OCI-LY7 (cell line): ENCODE measurements around the gene APOD.
"Not testable (repeated sequence)": the region's sequence is repeated elsewhere in the genome, so short reads cannot be mapped to it uniquely, and the experiment has no call there.

ENCODE experiments used
- EZH2phosphoT487 ChIP-seq: fragments of 200-600 bp; sonication (generic); IDR thresholded peaks from 2 replicates; pipeline ENCODE4 v1.6.1; 2018; ENCODE audit warnings: low read depth, borderline replicate concordance, mild to moderate bottlenecking, mixed run types, antibody characterized with exemption, low read length, moderate library complexity, mixed read lengths
- TF ChIP-seq, protein P1 (sequence below): fragments of 200-600 bp; sonication (generic); conservative IDR thresholded peaks from 2 replicates; pipeline ENCODE4 v1.5.1; 2014; ENCODE audit warnings: mild to moderate bottlenecking, antibody characterized with exemption, low read length, moderate library complexity, mixed read lengths

DNA sequence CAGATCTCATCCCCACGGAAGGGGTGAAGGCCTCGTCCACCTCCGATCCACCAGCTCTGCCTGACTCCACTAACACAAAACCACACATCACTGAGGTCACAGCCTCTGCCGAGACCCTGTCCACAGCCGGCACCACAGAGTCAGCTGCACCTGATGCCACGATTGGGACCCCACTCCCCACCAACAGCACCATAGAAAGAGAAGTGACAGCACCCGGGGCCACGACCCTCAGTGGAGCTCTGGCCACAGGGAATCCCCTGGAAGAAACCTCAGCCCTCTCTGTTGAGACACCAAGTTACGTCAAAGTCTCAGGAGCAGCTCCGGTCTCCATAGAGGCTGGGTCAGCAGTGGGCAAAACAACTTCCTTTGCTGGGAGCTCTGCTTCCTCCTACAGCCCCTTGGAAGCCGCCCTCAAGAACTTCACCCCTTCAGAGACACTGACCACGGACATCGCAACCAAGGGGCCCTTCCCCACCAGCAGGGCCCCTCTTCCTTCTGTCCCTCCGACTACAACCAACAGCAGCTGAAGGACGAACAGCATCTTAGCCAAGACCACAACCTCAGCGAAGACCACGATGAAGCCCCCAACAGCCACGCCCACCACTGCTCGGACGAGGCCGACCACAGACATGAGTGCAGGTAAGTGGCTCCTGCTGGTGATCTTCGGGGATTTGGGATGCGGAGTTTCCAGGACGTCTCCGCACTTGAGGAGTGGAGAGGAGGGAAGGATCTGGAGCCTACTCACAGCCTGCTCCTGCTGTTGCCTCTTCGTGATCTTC, 36.0 kb upstream of the APOD start:
- TF ChIP-seq, protein P1, sequence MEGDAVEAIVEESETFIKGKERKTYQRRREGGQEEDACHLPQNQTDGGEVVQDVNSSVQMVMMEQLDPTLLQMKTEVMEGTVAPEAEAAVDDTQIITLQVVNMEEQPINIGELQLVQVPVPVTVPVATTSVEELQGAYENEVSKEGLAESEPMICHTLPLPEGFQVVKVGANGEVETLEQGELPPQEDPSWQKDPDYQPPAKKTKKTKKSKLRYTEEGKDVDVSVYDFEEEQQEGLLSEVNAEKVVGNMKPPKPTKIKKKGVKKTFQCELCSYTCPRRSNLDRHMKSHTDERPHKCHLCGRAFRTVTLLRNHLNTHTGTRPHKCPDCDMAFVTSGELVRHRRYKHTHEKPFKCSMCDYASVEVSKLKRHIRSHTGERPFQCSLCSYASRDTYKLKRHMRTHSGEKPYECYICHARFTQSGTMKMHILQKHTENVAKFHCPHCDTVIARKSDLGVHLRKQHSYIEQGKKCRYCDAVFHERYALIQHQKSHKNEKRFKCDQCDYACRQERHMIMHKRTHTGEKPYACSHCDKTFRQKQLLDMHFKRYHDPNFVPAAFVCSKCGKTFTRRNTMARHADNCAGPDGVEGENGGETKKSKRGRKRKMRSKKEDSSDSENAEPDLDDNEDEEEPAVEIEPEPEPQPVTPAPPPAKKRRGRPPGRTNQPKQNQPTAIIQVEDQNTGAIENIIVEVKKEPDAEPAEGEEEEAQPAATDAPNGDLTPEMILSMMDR, result not testable (repeated sequence)
- not testable (repeated sequence) for TF ChIP-seq EZH2phosphoT487
